ENCODE data around the gene TSHZ2.

The TSHZ2 gene

GRCh38 chr20:53148771-53149147 is 176.6 kb downstream of the TSHZ2 start:
- H3K4me3 ChIP-seq (replicated peaks; ENCODE audit: low read depth, low read length): no peak overlapping the region
- DNase-seq (ENCODE audit: extremely low read depth, low read depth): no peak
- no peak for TF ChIP-seq CTCF (IDR thresholded peaks at IDR 0.05; ENCODE audit: low read depth, low read length, missing control alignments)

GRCh38 chr20:53149148-53149889 is 177.2 kb downstream of the TSHZ2 start:
- no peak overlapping the region for H3K4me3 ChIP-seq (replicated peaks; ENCODE audit: low read depth, low read length)
- TF ChIP-seq CTCF (IDR thresholded peaks at IDR 0.05; ENCODE audit: low read depth, low read length, missing control alignments): no peak
- DNase-seq (ENCODE audit: extremely low read depth, low read depth): no peak

DNA sequence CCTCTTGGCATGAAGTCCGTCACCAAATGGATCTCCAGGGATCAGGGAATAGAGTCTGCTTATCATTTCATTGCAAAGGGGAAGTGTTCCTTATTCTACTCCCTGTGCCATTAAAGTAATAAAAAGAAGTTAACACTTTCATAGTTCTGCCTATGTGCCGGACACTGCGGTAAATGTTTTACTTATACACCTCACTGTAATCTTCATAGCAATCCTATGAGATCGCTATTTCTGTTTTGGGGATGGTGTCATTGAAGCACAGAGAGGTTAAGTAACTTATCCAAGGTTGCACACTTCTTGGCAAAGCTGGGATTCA is 177.7 kb downstream of the TSHZ2 start:
- no peak overlapping the region for H3K4me3 ChIP-seq (replicated peaks; ENCODE audit: low read depth, low read length)
- no peak for DNase-seq (ENCODE audit: extremely low read depth, low read depth)
- TF ChIP-seq CTCF (IDR thresholded peaks at IDR 0.05; ENCODE audit: low read depth, low read length, missing control alignments): no peak

DNA sequence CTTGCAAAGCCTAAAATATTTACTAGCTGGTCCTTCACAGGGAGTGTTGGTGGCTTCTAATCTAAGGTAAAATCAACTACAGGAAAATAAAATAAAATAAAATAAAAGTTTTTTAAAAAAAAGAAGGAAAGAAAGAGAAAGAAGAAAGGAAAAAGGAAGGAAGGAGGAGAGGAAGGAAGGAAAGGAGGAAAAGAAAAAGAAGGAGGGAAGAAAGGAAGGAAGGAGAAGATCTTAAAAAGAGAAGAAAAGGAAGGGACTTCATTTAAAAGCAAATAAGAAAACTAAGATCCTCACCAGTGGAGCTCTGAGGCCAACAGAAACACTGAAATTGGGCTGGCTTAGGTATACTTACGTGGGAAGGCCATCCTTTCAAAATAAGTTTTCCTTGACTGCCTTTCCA is 178.4 kb downstream of the TSHZ2 start:
- no peak for DNase-seq (ENCODE audit: extremely low read depth, low read depth)
- TF ChIP-seq CTCF (IDR thresholded peaks at IDR 0.05; ENCODE audit: low read depth, low read length, missing control alignments): no peak
- no peak overlapping the region for H3K4me3 ChIP-seq (replicated peaks; ENCODE audit: low read depth, low read length)

- no peak for DNase-seq (ENCODE audit: extremely low read depth, low read depth)
- no peak for TF ChIP-seq CTCF (IDR thresholded peaks at IDR 0.05; ENCODE audit: low read depth, low read length, missing control alignments)
- H3K4me3 ChIP-seq (replicated peaks; ENCODE audit: low read depth, low read length): no peak overlapping the region
Measured at GRCh38 chr20:53152228-53152627, 180.1 kb downstream of the TSHZ2 start.

GRCh38 chr20:53154540-53154939 is 182.4 kb downstream of the TSHZ2 start:
- TF ChIP-seq CTCF (IDR thresholded peaks at IDR 0.05; ENCODE audit: low read depth, low read length, missing control alignments): no peak

More at GRCh38 chr20:53154540-53154939, 182.4 kb downstream of the TSHZ2 start:
- H3K4me3 ChIP-seq (replicated peaks; ENCODE audit: low read depth, low read length): no peak overlapping the region
- DNase-seq (ENCODE audit: extremely low read depth, low read depth): no peak
